WTC11 (cell line): Measurements from ENCODE around the gene LTBR. TPM values are rescaled to one million over a fixed set of nuclear protein-coding genes. Genes with fewer than 3 reads are reported as not detected.

Experiments used
- ATAC-seq: fragments of 200-7000 bp; cut with Tn5 transposase; 2 replicates; pipeline ENCODE4 v1.10.0; 2021; ENCODE audit warnings: mild to moderate bottlenecking, moderate library complexity
- CTCF ChIA-PET: fragments of 300-600 bp; sonication (Branson Sonifier 250); formaldehyde crosslinking; loops from one replicate; lab custom pipeline; 2021; ENCODE audit warnings: antibody characterized with exemption; lab: Charles Lee
- POLR2A ChIA-PET: fragments of 350-600 bp; sonication (Branson Sonifier 250); formaldehyde crosslinking; loops from one replicate; lab custom pipeline; 2021; ENCODE audit warnings: antibody characterized with exemption; lab: Charles Lee
- DNase-seq: peaks from one replicate; pipeline ENCODE4 v3.0.0; 2021; ENCODE audit warnings: low spot score
- H3K27ac Mint-ChIP-seq: 2 replicates; pipeline ENCODE4 v1.8.0; 2021; ENCODE audit warnings: mixed read lengths
- H3K27me3 Mint-ChIP-seq: 2 replicates; pipeline ENCODE4 v1.8.0; 2021; ENCODE audit warnings: low read depth, mild to moderate bottlenecking, moderate library complexity, mixed read lengths
- H3K36me3 Mint-ChIP-seq: 2 replicates; pipeline ENCODE4 v1.8.0; 2021; ENCODE audit warnings: mixed read lengths
- H3K4me1 Mint-ChIP-seq: 2 replicates; pipeline ENCODE4 v1.8.0; 2022; ENCODE audit warnings: mixed read lengths
- H3K4me3 Mint-ChIP-seq: 2 replicates; pipeline ENCODE4 v1.8.0; 2021; ENCODE audit warnings: mild to moderate bottlenecking, moderate library complexity, mixed read lengths
- H3K9me3 Mint-ChIP-seq: 2 replicates; pipeline ENCODE4 v1.8.0; 2021; ENCODE audit warnings: mixed read lengths
- ARID4B ChIP-seq: sonication (generic); formaldehyde crosslinking; IDR thresholded peaks from 2 replicates; pipeline ENCODE4 v1.8.0; 2023; ENCODE audit warnings: missing genetic modification reagents, mild to moderate bottlenecking, borderline replicate concordance
- CTCF ChIP-seq: fragments of 200-600 bp; IDR thresholded peaks from 2 replicates; pipeline ENCODE4 v1.8.0; 2022; ENCODE audit warnings: antibody characterized with exemption
- FOXJ3 ChIP-seq: sonication (generic); formaldehyde crosslinking; IDR thresholded peaks from 2 replicates; pipeline ENCODE4 v1.9.0; 2021; ENCODE audit warnings: missing genetic modification reagents, mild to moderate bottlenecking, borderline replicate concordance
- FOXK1 ChIP-seq: sonication (generic); formaldehyde crosslinking; IDR thresholded peaks from 2 replicates; pipeline ENCODE4 v1.8.0; 2022; ENCODE audit warnings: mild to moderate bottlenecking, moderate library complexity, missing genetic modification reagents
- GTF2I ChIP-seq: fragments of 250-450 bp; sonication (Bioruptor Pico); conservative IDR thresholded peaks from 2 replicates; pipeline ENCODE4 v1.4.0; 2021; ENCODE audit warnings: mild to moderate bottlenecking
- HMGXB4 ChIP-seq: sonication (generic); formaldehyde crosslinking; IDR thresholded peaks from 2 replicates; pipeline ENCODE4 v1.8.1; 2023; ENCODE audit warnings: mild to moderate bottlenecking, moderate library complexity, missing genetic modification reagents
- IRF2 ChIP-seq: sonication (generic); formaldehyde crosslinking; IDR thresholded peaks from 2 replicates; pipeline ENCODE4 v1.8.0; 2022; ENCODE audit warnings: low read depth, missing genetic modification reagents, borderline replicate concordance
- KAT7 ChIP-seq: sonication (generic); formaldehyde crosslinking; IDR thresholded peaks from 2 replicates; pipeline ENCODE4 v1.8.1; 2023; ENCODE audit warnings: missing genetic modification reagents, mild to moderate bottlenecking, borderline replicate concordance
- MAX ChIP-seq: sonication (generic); formaldehyde crosslinking; IDR thresholded peaks from 2 replicates; pipeline ENCODE4 v1.8.0; 2022; ENCODE audit warnings: mild to moderate bottlenecking, missing genetic modification reagents
- MYBL2 ChIP-seq: sonication (generic); formaldehyde crosslinking; IDR thresholded peaks from 2 replicates; pipeline ENCODE4 v1.8.1; 2023; ENCODE audit warnings: mild to moderate bottlenecking, moderate library complexity, missing genetic modification reagents
- NFATC4 ChIP-seq: fragments of 250-450 bp; sonication (Bioruptor Pico); IDR thresholded peaks from 2 replicates; pipeline ENCODE4 v1.9.0; 2021; ENCODE audit warnings: mild to moderate bottlenecking
- NR2C2 ChIP-seq: sonication (generic); formaldehyde crosslinking; IDR thresholded peaks from 2 replicates; pipeline ENCODE4 v1.8.0; 2022; ENCODE audit warnings: mild to moderate bottlenecking, missing genetic modification reagents
- PRDM15 ChIP-seq: sonication (generic); formaldehyde crosslinking; IDR thresholded peaks from 2 replicates; pipeline ENCODE4 v1.8.0; 2022; ENCODE audit warnings: missing genetic modification reagents
- RELA ChIP-seq: sonication (generic); formaldehyde crosslinking; IDR thresholded peaks from 2 replicates; pipeline ENCODE4 v1.8.1; 2022; ENCODE audit warnings: missing genetic modification reagents, mild to moderate bottlenecking, borderline replicate concordance
- TCF7 ChIP-seq: sonication (generic); formaldehyde crosslinking; IDR thresholded peaks from 2 replicates; pipeline ENCODE4 v1.8.0; 2022; ENCODE audit warnings: mild to moderate bottlenecking, low read depth, missing genetic modification reagents, moderate library complexity
- TEAD1 ChIP-seq: sonication (generic); formaldehyde crosslinking; IDR thresholded peaks from 2 replicates; pipeline ENCODE4 v1.8.0; 2022; ENCODE audit warnings: mild to moderate bottlenecking, missing genetic modification reagents
- TP53 ChIP-seq: sonication (generic); formaldehyde crosslinking; IDR thresholded peaks from 2 replicates; pipeline ENCODE4 v1.8.1; 2023; ENCODE audit warnings: mild to moderate bottlenecking, missing genetic modification reagents
- USF1 ChIP-seq: sonication (generic); formaldehyde crosslinking; IDR thresholded peaks from 2 replicates; pipeline ENCODE4 v1.8.0; 2022; ENCODE audit warnings: mild to moderate bottlenecking, missing genetic modification reagents
- ZNF232 ChIP-seq: sonication (generic); formaldehyde crosslinking; IDR thresholded peaks from 2 replicates; pipeline ENCODE4 v1.8.0; 2022; ENCODE audit warnings: mild to moderate bottlenecking, missing genetic modification reagents
- total RNA-seq: library from RNA; stranded (reverse); gene quantifications from 3 replicates; pipeline ENCODE4 v1.2.3, GENCODE V29; 2021

Gene LTBR
- total RNA-seq, 1 experiment from 2014 or later = 4.0 TPM

GRCh38 chr12:6418796-6419195 is 34.8 kb downstream of the LTBR start (continued):
- no peak for TF ChIP-seq RELA
- no peak for TF ChIP-seq NFATC4
- TF ChIP-seq NR2C2 = no peak
- no peak for TF ChIP-seq HMGXB4 (CRISPR knock-in tag)
- TF ChIP-seq KAT7 (CRISPR knock-in tag) = no peak
- TF ChIP-seq PRDM15 = no peak
- TF ChIP-seq IRF2 (CRISPR knock-in tag) = no peak

GRCh38 chr12:6420364-6420763 is 36.4 kb downstream of the LTBR start:
- H3K27ac Mint-ChIP-seq = no peak overlapping the region
- no peak overlapping the region for H3K4me3 Mint-ChIP-seq
- H3K9me3 Mint-ChIP-seq = peaks cover 10% of the 10 kb centered on the region
- TF ChIP-seq GTF2I = no peak
- no peak for TF ChIP-seq FOXK1
- TF ChIP-seq TP53 (CRISPR knock-in tag) = no peak
- no peak for TF ChIP-seq MYBL2 (CRISPR knock-in tag)
- no peak for TF ChIP-seq FOXJ3 (CRISPR knock-in tag)
- no peak for TF ChIP-seq TCF7 (CRISPR knock-in tag)
- no peaks in the 10 kb centered on the region; the same call in none of the 2 replicates for H3K27me3 Mint-ChIP-seq
- no peaks in the 10 kb centered on the region for H3K36me3 Mint-ChIP-seq
- DNase-seq = no peak
- ChIA-PET POLR2A (no interaction called here), CTCF (interaction anchor here (0.7 kb wide), 1 partner anchor 98 kb away, joined by 5 read pairs; no protein-coding TSS in a partner anchor)
- peaks cover 8% of the 10 kb centered on the region for H3K4me1 Mint-ChIP-seq
- no peak for ATAC-seq

GRCh38 chr12:6423267-6424007 is 39.5 kb downstream of the LTBR start:
- ChIA-PET POLR2A (interaction anchor here (0.6 to 1.0 kb wide), 3 partner anchors 47 to 109 kb away, joined by 3 to 4 read pairs (median 3); partner anchors contain the start of gene VAMP1), CTCF (interaction anchor here (0.6 to 7.1 kb wide), 20 partner anchors 11 to 131 kb away, joined by 3 to 77 read pairs (median 4); partner anchors contain the start of genes CD27, GAPDH, TAPBPL and VAMP1)
- DNase-seq (peak; percentile 77), ATAC-seq (peak; percentile 96)
- Mint-ChIP-seq H3K9me3 (no peaks in the 10 kb centered on the region), H3K4me1 (peaks cover 8% of the 10 kb centered on the region), H3K27me3 (no peaks in the 10 kb centered on the region; the same call in none of the 2 replicates), H3K36me3 (no peaks in the 10 kb centered on the region), H3K4me3 (no peak overlapping the region), H3K27ac (no peak overlapping the region)
- peak; percentile 85 for TF ChIP-seq USF1
- no peak for TF ChIP-seq NFATC4
- 0 out of 2 replicates have a peak, but pooled peaks have one; percentile 55 for TF ChIP-seq ARID4B (CRISPR knock-in tag)
- TF ChIP-seq CTCF = peak; percentile 83; the same call in 1 of the 2 replicates
- TF ChIP-seq ZNF232 (CRISPR knock-in tag) = no peak
- TF ChIP-seq MAX = peak; percentile 97
- peak; percentile 37; the same call in 1 of the 2 replicates for TF ChIP-seq TEAD1 (CRISPR knock-in tag)
